NCI-H2196 treated with DMSO at 0.1 percent for 48 hours (cell line): ENCODE measurements around the gene KRTAP4-12.
"Not testable (repeated sequence)": the region's sequence is repeated elsewhere in the genome, so short reads cannot be mapped to it uniquely, and the experiment has no call there.

Source experiments
- DNase-seq: peaks from one replicate; lab custom pipeline; 2025; ENCODE audit not compliant: unreplicated experiment; lab: John Stamatoyannopoulos, UW

Gene KRTAP4-12

DNA sequence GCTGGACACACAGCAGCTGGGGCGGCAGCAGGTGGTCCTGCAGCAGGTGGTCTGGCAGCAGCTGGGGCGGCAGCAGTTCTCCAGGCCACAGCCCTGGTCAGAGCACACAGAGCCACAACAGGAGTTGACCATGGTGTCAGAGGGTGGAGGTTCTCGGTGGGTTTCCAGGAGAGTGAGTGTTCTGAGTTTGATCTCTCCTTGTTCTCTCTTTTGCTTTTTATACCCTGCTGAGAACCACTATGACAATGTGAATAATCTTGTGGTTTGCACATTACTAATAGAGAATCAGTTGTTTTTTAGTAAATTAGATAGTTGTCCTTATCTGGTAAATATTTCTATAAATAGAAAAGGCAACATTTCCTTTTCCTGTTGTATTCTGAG, at the start of gene KRTAP4-12:
Gene KRTAP4-12 (minus strand): TSS at position 192 of the 381 bp plus-strand sequence. CDS start 60 bp downstream, at position 132.
- not testable (repeated sequence) for DNase-seq

DNA sequence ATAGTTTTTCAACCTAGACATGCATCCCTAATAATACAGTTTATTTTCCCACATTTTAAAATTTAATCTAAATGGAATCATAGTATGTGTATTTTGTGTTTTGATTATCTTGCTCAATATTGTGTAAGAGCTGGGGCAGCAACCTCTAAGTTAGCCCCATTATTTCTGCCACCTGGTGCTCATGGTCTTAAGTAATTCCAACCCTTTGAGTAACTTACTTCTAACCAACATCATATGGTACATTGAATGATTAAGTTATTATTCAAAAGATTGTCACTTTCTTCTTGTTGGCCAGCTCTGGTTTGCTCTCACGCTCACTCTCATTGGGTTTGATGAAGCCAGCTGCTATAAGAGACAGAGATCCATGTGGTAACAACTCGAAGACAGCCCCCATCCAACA, 47.9 kb upstream of the KRTAP4-12 start:
- DNase-seq, result no peak

DNA sequence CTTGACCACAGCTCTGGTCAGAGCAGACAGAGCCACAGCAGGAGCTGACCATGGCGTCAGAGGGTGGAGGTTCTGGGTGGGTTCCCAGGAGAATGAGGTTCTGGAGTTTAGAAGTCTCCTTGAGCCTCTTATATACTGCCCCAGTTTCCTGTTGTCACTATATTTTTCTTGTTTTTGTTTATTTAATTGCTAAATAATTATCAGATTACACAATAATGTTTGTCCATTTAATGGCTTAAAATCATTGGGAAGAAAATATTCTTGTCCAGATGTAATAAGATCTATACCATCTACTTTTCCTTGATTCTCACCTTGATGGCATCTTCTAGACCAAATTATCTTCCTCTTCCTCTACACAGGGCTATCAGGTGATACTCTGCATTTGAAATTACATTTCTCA, 44.1 kb upstream of the KRTAP4-12 start, which contains the start of gene KRTAP4-3:
Gene KRTAP4-3 (minus strand): TSS at position 101 of the 400 bp plus-strand sequence. CDS start 49 bp downstream, at position 52.
- no peak for DNase-seq

DNA sequence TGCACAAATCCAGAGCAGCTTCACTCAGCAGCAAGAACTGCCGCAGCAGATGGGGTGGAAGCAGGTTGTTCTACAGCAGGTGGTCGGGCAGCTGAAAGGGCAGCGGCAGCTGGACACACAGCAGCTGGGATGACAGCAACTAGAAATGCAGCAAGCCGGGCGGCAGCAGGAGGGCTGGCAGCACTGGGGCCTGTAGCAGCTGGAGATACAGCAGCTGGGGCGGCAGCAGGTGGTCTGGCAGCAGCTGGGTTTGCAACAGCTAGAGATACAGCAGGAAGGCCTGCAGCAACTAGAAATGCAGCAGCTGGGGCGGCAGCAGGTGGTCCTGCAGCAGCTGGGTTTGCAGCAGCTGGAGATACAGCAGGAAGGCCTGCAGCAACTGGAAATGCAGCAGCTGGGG, 43.6 kb upstream of the KRTAP4-12 start:
- DNase-seq, result no peak

DNA sequence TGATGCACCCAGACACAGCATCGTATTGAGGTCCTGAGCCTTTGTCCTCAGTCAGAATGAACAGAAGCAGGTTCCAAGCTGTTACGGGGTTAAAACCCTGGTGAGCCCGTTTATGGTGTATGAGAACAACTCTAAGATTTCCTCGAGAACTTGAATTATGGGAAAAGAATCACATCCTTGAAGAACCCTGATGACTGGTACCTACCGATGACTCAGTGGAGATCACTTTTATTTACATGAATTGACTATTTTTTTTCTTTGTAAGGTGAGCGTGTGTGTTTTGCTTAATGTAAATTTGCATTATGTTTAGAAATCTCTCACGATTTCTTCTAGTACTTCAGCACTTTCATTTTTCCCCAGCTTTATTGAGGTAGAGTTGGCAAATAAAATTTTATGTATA, 39.8 kb upstream of the KRTAP4-12 start:
- DNase-seq, result no peak

DNA sequence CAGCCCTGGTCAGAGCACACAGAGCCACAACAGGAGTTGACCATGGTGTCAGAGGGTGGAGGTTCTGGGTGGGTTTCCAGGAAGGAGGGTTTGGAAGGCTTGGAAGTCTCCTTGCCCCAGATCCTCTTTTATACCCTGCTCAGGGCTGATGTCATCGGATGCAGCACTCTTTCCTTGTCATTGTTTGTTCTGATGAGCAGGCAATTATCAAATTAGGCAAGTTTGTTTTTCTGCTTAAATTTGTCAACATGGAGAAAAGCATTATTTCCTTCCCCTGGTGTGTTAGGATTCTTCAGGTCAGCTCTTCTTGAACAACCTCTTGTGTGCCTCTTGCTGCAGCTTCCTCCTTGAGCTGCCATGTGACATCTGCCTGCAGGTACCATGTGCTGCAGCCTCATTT, 36.7 kb upstream of the KRTAP4-12 start, which contains the start of gene KRTAP4-4:
Gene KRTAP4-4 (minus strand): TSS at position 101 of the 400 bp plus-strand sequence. CDS start 57 bp downstream, at position 44.
- DNase-seq, result no peak

DNA sequence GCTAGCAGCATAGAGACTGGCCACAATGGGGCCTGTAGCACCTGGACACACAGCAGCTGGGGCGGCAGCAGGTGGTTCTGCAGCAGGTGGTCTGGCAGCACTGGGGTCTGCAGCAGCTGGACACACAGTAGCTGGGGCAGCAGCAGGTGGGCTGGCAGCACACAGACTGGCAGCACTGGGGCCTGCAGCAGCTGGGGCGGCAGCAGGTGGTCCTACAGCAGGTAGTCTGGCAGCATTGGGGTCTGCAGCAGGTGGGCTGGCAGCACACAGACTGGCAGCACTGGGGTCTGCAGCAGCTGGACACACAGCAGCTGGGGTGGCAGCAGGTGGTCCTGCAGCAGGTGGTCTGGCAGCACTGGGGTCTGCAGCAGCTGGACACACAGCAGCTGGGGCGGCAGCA, 36.2 kb upstream of the KRTAP4-12 start:
- not testable (repeated sequence) for DNase-seq

DNA sequence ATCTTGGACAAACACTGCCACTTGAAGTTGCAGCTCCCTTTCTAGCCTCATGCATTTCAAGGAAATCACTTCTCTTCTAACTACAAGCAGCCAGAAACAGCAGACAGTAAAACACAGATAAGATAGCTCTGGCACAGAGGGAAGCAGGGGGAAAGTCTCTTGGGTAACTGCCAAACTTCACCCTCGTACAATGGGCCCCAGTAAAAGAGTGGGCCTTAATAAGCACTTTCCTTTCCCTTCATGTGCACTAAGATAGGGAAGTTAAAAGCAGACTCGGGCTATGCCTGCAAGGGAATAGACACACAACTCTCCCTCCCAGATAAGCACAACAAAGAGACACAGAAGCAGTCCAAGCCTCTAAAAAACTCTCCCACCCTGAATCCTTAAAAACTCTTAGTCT, 29.9 kb upstream of the KRTAP4-12 start:
- DNase-seq, result no peak

DNA sequence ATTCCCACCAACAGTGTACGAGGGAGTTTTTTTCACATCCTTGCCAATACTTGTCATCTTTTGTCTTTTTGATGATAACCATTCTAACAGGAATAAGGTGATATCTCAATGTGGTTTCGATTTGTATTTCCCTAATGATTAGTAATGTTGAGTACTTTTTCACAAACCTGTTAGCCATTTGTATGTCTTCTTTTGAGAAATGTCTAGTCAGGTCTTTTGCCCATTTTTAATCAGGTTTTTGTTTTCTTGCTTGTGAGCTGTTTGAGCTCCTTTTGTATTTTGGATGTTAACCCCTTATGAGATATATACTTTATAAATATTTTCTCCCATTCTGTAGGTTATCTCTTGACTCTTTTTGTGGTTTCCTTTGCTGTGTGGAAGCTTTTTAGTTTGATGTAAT, 27.5 kb upstream of the KRTAP4-12 start:
- no peak for DNase-seq

DNA sequence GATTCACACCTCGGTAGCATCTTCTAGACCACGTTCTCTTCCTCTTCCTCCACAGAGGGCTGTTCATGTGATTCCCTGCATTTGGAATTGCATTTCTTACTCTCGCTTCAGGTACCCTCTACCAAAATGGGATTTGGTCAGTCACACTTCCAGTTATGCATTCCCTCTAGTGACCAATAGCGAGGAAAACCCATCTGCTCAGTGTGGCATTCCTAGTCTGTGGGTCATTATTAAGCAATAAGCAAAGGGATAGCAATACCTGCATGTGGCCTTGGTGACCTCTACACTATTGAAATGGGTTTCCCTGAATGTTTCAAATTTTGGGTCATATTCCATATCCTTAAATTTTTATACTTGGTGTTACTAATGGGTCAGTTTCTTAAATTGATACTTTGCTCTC, 26.0 kb upstream of the KRTAP4-12 start:
- DNase-seq, result no peak

DNA sequence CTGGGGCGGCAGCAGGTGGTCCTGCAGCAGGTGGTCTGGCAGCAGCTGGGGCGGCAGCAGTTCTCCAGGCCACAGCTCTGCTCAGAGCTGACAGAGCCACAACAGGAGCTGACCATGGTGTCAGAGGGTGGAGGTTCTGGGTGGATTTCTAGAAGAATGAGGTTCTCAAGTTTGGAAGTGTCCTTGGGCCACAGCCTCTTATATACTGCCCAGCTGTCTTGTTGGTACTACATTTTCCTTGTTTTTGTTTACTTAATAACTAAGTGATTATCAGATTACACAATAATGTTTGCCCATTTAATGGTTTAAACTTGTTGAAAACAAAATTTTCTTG, 25.6 kb upstream of the KRTAP4-12 start, which contains the start of gene KRTAP4-5:
Gene KRTAP4-5 (minus strand): TSS at position 174 of the 334 bp plus-strand sequence. CDS start 58 bp downstream, at position 116.
- no peak for DNase-seq

DNA sequence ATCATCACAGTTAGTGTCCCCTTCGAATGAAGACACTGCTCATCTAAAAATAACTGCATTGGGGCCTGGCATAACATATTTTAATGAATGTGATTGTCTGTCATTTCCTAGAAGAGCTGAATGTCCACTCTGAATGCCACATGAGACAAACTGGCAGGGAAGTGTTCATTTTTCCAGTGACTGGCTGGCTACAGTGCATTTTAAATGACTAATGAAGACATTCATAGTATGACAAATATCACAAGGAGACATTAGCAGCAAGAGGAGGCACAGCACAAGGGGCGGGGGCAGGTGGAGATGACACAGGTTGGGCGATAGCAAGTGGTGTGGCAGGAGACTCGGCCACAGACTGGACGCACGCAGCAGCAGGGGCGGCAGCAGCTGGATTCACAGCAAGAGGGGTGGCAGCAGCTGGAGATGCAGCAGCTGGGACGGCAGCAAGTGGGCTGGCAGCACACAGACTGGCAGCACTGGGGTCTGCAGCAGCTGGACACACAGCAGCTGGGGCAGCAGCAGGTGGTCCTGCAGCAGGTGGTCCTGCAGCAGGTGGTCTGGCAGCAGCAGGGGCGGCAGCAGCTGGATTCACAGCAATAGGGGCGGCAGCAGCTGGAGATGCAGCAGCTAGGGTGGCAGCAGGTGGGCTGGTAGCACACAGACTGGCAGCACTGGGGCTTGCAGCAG, 25.1 kb upstream of the KRTAP4-12 start:
- not testable (repeated sequence) for DNase-seq

DNA sequence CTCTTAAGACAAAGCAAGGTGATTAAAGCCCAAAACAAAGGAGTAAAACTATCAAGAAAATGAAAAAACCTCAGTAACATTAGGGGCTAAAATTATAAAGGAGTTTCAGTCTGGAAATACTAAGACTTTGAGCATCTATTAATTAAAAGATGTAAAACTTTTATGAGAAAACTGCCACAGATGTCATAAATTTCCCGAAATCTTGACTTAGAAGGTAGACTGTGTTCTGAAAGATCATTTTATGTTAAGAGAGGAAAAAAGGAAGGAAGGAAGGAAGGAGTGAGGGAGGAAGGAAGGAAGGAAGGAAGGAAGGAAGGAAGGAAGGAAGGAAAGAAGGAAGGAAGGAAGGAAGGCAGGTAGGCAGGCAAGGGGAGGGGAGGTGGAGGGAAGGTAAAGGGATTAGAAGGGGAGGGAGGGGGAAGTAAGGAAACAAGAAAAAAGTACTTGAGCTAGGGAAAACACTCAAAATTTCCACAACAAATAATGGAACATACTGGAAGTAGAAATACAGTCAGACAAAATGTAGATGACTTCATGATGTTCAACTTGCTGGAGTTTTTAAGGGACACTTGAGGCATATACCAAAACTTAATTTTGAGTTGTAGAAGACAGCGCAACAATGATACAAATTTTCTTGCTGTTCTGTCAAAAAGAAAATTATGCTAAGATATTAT, 23.7 kb upstream of the KRTAP4-12 start:
- DNase-seq, result no peak

DNA sequence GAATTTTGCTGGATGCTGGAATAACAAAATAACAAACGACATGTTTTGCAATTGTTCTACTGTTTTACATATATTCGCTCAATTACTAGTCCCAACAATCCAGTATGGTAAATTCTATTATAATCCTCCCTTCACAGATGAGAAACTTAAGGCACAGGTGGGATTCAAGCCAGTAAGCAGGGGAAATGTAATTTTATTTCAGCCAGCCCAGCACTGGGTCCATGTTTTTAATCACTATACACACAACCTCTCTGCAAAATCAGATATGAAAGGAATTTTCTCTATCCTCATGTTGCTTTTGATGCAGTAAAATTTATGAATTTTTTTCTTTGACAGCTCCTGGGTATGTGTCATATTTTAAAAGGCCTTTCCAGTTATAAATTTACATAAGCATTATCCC, 21.3 kb upstream of the KRTAP4-12 start:
- no peak for DNase-seq

DNA sequence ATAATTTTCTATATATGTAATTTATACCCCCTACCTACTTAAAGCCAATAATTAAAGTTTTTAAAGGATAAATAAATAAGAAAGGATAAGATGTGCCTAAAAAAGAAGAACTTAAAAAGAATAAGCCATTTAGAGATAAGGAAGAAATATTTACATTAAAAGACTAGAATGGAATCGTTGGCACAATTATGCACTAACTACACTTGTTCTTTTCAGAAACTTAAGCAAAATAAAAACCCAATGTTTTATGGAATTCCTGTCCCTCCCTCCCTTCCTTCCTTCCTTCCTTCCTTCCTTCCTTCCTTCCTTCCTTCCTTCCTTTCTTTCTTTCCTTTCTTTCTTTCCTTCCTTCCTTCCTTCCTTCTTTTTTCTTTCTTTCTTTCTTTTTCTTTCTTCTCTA, 20.9 kb upstream of the KRTAP4-12 start:
- DNase-seq, result no peak

DNA sequence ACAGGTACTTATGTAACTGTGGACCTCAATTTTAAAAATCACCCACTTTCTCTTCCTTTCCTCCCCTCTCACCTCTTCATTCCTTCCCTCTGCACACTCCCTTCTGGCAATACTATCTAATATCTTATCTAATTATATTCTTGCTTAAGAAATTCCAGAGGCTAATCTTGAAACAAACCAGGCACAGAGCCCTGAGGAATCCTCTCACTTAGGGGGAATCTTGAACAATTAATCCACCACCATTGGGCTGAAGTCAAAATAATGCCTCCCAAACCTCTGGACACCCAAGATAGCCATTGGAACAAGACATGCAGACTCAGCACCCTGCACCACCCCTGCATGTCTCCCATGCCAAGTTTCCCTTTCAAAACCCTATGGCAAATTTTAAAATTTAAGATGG, 17.4 kb upstream of the KRTAP4-12 start:
- no peak for DNase-seq

DNA sequence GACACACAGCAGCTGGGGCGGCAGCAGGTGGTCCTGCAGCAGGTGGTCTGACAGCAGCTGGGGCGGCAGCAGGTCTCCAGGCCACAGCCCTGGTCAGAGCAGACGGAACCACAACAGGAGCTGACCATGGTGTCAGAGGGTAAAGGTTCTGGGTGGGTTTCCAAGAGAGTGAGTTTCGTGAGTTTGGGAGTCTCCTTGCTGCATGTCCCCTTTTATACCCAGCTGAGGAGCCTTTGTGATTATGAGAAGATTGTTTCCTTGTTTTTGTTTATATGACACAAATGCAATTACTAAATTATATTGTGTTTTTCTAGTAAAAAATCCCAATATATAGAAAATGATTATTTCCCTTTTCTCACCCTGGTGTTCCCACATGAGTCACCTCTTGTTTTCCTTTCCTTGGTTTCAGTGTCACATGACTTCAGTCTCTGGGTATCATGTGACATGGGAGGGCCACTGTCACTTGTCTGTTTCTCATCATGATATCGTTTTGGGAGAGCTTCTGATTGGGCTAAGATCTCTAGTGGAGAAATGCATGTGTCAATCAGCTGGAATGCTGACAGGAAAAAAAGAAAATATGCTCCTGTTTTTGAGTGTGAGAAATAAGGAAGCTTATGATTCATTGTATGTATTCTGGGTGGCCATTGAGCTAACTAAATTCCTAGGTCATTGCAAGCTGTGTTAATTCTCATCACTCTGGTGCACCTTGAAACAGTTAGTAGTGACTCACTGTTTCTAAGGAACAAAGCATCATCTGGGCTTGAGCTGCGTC, 16.6 kb upstream of the KRTAP4-12 start, which contains the start of gene KRTAP4-6:
Gene KRTAP4-6 (minus strand): TSS at position 185 of the 772 bp plus-strand sequence. CDS start 57 bp downstream, at position 128.
- no peak for DNase-seq

DNA sequence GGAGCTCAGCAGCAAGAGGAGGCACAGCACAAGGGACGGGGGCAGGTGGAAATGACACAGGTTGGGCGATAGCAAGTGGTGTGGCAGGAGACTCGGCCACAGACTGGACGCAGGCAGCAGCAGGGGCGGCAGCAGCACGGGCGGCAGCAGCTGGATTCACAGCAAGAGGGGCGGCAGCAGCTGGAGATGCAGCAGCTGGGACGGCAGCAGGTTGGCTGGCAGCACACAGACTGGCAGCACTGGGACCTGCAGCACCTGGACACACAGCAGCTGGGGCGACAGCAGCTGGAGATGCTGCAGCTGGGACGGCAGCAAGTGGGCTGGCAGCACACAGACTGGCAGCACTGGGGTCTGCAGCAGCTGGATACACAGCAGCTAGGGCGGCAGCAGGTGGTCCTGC, 15.9 kb upstream of the KRTAP4-12 start:
- not testable (repeated sequence) for DNase-seq

DNA sequence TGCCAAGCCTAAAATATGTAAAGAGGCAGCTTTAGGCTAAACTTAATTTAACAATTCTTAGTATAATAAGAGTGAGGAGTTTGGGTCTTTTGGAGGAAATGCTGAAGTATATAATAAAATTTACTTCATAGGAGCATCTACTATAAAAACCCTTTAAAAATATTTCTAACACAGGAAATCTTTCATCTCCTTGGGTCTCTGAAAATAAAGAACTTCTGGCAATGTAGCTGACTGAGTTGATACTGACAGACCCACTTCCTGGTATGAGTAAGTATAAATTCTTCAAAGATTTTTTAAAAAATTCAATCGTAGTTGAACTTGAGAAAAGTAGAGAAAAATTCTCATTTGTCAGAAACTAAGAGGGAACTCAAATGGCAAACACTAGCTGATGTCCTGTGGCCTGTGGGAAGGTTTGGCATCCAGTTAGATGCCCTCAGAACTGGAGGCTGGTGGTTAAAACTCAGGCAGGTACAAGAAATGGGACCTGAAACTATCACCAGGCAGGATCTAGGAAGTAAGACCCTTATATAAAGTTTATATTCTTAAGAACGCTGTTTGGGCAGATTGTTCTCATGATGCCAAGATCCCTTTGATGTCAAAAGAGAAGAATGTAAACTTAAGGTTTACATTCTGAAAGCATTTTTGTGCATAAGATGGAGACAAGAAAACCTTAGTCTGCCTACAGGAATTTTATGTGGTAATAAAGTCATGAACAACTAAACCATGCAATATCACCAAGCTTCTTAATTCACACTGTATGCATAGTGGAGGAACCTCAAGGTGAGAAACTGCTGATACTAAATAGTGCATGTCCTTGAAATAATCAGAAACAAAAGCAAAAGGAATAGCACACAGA, 10.1 kb upstream of the KRTAP4-12 start:
- no peak for DNase-seq

DNA sequence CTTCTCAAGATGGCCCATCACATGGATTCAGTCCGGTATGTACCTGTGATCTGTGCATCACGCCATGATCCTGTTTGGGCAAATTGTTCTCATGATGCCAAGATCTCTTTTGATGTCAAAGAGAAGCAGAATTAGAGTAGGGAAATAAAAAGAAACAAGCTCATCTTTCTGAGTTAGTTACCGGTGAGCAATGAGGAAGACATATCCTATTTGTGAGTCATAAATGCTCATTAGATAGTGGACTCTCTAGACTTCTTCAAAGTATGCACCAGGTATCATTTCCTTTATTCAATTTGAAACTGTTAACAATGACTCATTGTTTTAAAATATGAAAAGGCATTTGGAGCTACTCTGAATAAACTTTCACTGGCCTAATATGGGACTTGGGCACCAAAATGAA, 8.0 kb upstream of the KRTAP4-12 start:
- no peak for DNase-seq

DNA sequence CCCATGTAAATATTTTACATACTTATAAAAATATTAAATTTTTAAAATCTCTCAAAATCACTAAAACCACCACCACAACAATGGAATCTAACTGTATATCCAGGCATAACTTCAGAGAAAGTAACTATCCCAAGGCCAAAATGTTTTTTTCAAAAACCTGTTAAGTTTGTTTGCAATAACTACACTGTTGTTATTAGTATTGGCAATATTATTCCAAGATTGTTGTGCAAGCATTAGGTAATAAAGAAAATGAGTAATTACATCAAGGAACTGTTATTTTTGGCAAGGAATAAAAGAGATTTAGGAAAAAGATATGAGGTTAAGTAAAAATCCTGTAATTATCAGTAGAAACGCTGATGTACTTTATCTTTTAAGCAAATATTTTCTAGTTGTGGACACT, 3.4 kb upstream of the KRTAP4-12 start:
- no peak for DNase-seq
